AG04449 (cell line): ENCODE results near the gene SPTBN1.

Source experiments
- CTCF ChIA-PET: fragments of 350-600 bp; formaldehyde crosslinking; extraction: SDS; loops from one replicate; lab custom pipeline; 2021; ENCODE audit warnings: antibody characterized with exemption; lab: Yijun Ruan, JAX
- POLR2A ChIA-PET: fragments of 400-600, 350-600 bp; formaldehyde crosslinking; extraction: SDS; loops from one replicate; lab custom pipeline; 2020; ENCODE audit warnings: antibody characterized with exemption, inconsistent platforms; lab: Yijun Ruan, JAX
- DNase-seq: peaks from one replicate; pipeline ENCODE4 v3.0.0-alpha.2; 2010; ENCODE audit warnings: low read depth, low spot score
- H3K4me3 ChIP-seq: 2 replicates; pipeline ENCODE4 v1.5.1; 2011; ENCODE audit warnings: low read depth, mild to moderate bottlenecking, control low read depth, low read length
- TF ChIP-seq, protein P1 (sequence below): IDR thresholded peaks from one replicate; pipeline ENCODE4 v1.5.1; 2011; ENCODE audit warnings: mild to moderate bottlenecking, moderate library complexity, low read length, control low read depth, inconsistent platforms; ENCODE audit not compliant: insufficient read depth; ENCODE audit errors: missing control alignments

The SPTBN1 gene

DNA sequence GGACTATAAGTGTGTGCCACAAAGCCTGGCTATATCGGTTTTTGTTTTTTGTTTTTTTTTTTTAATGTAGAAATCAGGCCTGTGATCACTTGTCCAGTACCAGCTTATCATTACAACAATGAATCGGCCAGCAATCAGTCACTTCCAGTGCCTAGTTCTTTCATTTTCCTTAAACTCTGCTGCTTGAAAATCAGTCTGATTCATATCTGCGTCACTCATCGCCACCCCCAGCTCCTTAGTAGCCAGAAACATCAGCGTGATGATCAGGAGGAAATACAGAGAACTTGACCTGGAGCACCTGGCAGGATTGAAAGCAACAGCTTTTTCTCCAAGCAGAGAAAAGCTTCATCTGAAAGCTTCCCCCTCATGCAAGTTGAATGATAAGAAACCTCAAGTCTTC, 75.4 kb downstream of the SPTBN1 start:
- TF ChIP-seq, protein P1, sequence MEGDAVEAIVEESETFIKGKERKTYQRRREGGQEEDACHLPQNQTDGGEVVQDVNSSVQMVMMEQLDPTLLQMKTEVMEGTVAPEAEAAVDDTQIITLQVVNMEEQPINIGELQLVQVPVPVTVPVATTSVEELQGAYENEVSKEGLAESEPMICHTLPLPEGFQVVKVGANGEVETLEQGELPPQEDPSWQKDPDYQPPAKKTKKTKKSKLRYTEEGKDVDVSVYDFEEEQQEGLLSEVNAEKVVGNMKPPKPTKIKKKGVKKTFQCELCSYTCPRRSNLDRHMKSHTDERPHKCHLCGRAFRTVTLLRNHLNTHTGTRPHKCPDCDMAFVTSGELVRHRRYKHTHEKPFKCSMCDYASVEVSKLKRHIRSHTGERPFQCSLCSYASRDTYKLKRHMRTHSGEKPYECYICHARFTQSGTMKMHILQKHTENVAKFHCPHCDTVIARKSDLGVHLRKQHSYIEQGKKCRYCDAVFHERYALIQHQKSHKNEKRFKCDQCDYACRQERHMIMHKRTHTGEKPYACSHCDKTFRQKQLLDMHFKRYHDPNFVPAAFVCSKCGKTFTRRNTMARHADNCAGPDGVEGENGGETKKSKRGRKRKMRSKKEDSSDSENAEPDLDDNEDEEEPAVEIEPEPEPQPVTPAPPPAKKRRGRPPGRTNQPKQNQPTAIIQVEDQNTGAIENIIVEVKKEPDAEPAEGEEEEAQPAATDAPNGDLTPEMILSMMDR: no peak
- no peak for DNase-seq
- H3K4me3 ChIP-seq: no peak overlapping the region
- ChIA-PET CTCF (interaction anchor here (0.8 to 1.5 kb wide), 3 partner anchors 9 to 173 kb away, joined by 3 to 5 read pairs (median 4); no protein-coding TSS in a partner anchor), POLR2A (interaction anchor here (1.4 kb wide), 1 partner anchor 11 kb away, joined by 3 read pairs; no protein-coding TSS in a partner anchor)

DNA sequence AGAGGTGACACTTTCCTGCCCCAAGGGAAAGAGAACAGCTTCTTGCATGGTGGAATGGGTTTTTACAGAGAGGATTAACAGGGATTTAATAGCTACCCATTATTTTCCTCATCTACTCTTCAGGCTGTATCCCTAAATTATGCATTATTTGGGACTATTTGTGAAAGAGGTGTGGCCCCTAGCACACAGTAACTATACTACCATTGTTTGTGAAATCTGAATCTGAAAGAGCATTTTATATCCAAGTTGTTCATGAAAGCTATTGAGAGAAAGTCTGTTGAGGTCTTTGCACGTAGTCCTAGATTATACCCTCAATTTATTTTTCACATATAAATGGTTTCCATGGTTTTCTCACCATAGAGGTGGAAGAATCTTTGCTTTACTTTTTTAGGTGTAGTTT, 78.1 kb downstream of the SPTBN1 start:
- no peak for DNase-seq
- H3K4me3 ChIP-seq: no peak overlapping the region
- ChIA-PET CTCF (interaction anchor here (0.8 to 1.4 kb wide), 2 partner anchors 8 to 427 kb away, joined by 3 to 4 read pairs; no protein-coding TSS in a partner anchor), POLR2A (no interaction called here)
- TF ChIP-seq, protein P1: no peak

DNA sequence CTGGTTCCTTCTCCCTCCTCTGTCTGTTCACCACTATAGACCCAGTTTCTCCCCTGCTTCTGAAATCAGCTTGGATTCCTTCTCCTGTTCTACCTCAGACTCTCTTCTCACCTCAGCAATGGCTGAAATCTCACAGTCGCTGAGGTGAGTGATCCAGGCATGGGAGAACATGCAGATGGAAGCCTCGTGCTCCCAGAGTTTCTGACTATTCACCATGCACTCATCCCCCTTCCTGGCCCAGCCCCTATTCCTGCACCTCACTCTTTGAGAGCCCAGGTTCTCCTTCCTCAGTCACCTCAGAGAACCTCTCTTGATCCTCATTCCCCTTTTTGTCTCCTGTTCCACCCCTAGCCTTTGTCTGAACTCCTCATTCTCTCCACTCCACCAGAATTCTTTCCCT, 78.5 kb downstream of the SPTBN1 start:
- CTCF ChIA-PET: interaction anchor here (0.8 to 1.4 kb wide), 2 partner anchors 8 to 428 kb away, joined by 3 to 4 read pairs; no protein-coding TSS in a partner anchor
- DNase-seq: no peak
- POLR2A ChIA-PET: no interaction called here
- H3K4me3 ChIP-seq: no peak overlapping the region
- TF ChIP-seq, protein P1: no peak

DNA sequence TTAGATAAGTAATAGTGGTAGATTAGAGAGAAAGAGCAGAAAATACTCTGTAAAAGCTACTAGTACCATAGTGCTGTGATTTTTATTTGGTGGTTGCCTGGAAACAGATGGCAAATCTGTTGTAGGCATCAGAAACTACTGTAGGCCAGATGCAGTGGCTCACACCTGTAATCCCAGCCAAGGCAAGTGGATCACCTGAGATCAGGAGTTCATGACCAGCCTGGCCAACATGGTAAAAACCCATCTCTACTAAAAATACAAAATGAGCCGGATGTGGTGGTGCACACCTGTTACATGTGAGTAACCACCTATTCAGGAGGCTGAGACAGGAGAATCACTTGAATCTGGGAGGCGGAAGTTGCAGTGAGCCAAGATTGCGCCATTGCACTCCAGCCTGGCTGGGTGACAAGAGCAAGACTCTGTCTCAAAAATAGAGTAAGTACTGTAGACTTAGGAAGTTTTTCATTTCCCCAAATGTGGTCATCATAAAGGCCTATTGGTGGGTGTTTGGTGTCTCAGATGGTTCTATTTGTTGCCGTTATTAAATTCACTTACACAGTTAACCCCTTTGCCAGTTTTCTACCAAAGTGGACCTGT, 79.6 kb downstream of the SPTBN1 start:
- POLR2A ChIA-PET: no interaction called here
- H3K4me3 ChIP-seq: no peak overlapping the region
- CTCF ChIA-PET: interaction anchor here (0.9 to 1.4 kb wide), 2 partner anchors 19 to 22 kb away, joined by 3 to 4 read pairs; no protein-coding TSS in a partner anchor
- TF ChIP-seq, protein P1: no peak
- no peak for DNase-seq

DNA sequence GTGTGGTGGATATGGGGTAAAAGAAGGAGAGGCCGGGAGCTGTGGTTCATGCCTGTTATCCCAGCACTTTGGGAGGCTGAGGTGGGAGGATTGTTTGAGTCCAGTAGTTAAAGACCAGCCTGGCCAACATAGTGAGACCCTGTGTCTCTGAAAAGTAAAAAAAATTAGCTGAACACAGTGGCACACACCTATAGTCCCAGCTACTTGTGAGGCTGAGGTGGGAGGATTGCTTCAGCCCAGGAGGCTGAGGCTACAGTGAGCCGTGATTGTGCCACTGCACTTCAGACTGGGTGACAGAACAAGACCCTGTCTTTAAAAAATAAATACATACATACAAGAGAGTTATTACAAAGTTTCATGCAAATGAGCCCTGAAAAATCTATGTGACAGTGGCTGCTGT, 80.6 kb downstream of the SPTBN1 start:
- DNase-seq: no peak
- CTCF ChIA-PET: interaction anchor here (0.9 to 1.4 kb wide), 2 partner anchors 18 to 21 kb away, joined by 3 to 4 read pairs; no protein-coding TSS in a partner anchor
- POLR2A ChIA-PET: no interaction called here

DNA sequence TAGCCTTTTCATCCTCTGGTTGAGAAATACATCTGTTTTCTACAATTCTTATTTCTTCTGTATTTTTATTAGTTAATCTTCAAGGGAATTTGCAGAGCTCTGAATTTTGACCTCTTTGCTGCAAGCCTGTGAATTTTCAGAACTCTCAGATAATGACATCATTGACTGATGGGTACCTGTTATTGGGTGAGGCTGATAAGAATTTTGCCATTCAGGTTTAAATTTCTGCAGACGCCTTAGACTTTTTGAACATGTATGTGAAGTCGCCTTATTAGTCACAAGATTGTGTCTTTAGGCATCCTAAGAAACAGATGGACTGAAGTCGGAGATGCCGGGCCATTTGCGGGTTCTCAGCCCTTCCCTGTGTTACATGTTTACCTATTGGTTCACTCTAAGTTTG, 82.4 kb downstream of the SPTBN1 start:
- ChIA-PET CTCF (interaction anchor here (1.5 kb wide), 1 partner anchor 127 kb away, joined by 3 read pairs; no protein-coding TSS in a partner anchor), POLR2A (no interaction called here)
- no peak for DNase-seq
- TF ChIP-seq, protein P1: no peak
- H3K4me3 ChIP-seq: no peak overlapping the region

More for the DNA sequence above, 80.6 kb downstream of the SPTBN1 start:
- no peak overlapping the region for H3K4me3 ChIP-seq
- TF ChIP-seq, protein P1: no peak
